HepG2 (cell line): ENCODE data around the gene SLC25A48. TPM values are rescaled to one million over a fixed set of nuclear protein-coding genes. Genes with fewer than 3 reads are reported as not detected.

ENCODE experiments used
- BHLHE40 ChIP-seq: IDR thresholded peaks from 2 replicates; pipeline ENCODE4 v1.6.1; 2011; ENCODE audit warnings: low read length, improper control_type of control experiment
- CBFB ChIP-seq: sonication (generic); formaldehyde crosslinking; IDR thresholded peaks from 2 replicates; pipeline ENCODE4 v1.4.0; 2020; ENCODE audit warnings: missing genetic modification reagents
- CBX5 ChIP-seq: sonication (generic); formaldehyde crosslinking; IDR thresholded peaks from 2 replicates; pipeline ENCODE4 v1.4.0; 2020; ENCODE audit warnings: missing genetic modification reagents, borderline replicate concordance
- CREB1 ChIP-seq, 2 experiments: fragments of 450-650 bp in 1 of 2; IDR thresholded peaks; 2 replicates each; pipeline ENCODE4 v1.6.1; 2016 to 2017; ENCODE audit warnings: control low read depth in 1 of 2, mild to moderate bottlenecking in 1 of 2, missing compliant biosample characterization in 1 of 2, missing genetic modification characterization in 1 of 2
- CREBL2 ChIP-seq: sonication (generic); formaldehyde crosslinking; IDR thresholded peaks from 2 replicates; pipeline ENCODE4 v1.8.1; 2023; ENCODE audit warnings: missing genetic modification reagents, mild to moderate bottlenecking, borderline replicate concordance
- CTCF ChIP-seq: sonication (generic); formaldehyde crosslinking; IDR thresholded peaks from 2 replicates; pipeline ENCODE4 v1.5.0; 2020; ENCODE audit warnings: mild to moderate bottlenecking, missing genetic modification reagents, moderate library complexity
- GPBP1L1 ChIP-seq: sonication (generic); formaldehyde crosslinking; IDR thresholded peaks from 2 replicates; pipeline ENCODE4 v1.5.0; 2020; ENCODE audit warnings: mild to moderate bottlenecking, missing genetic modification reagents
- HOXA9 ChIP-seq: sonication (generic); formaldehyde crosslinking; IDR thresholded peaks from 2 replicates; pipeline ENCODE4 v1.8.1; 2022; ENCODE audit warnings: missing genetic modification reagents, mild to moderate bottlenecking, moderate library complexity, borderline replicate concordance
- JARID2 ChIP-seq: sonication (generic); formaldehyde crosslinking; IDR thresholded peaks from 2 replicates; pipeline ENCODE4 v1.8.1; 2023; ENCODE audit warnings: missing genetic modification reagents, inconsistent platforms; ENCODE audit not compliant: insufficient replicate concordance
- KDM4B ChIP-seq: sonication (generic); formaldehyde crosslinking; IDR thresholded peaks from 2 replicates; pipeline ENCODE4 v1.4.0; 2020; ENCODE audit warnings: missing genetic modification reagents
- MBNL3 ChIP-seq: fragments of 250-450 bp; sonication (Bioruptor Pico); conservative IDR thresholded peaks from 2 replicates; pipeline ENCODE4 v1.8.0; 2022; ENCODE audit warnings: mild to moderate bottlenecking, inconsistent platforms
- NFE2L2 ChIP-seq: fragments of 150-350 bp; IDR thresholded peaks from 2 replicates; pipeline ENCODE4 v1.6.1; 2014; ENCODE audit warnings: low read length
- PAWR ChIP-seq: sonication (generic); formaldehyde crosslinking; IDR thresholded peaks from 2 replicates; pipeline ENCODE4 v1.4.0; 2020; ENCODE audit warnings: missing genetic modification reagents, mild to moderate bottlenecking, borderline replicate concordance
- PLRG1 ChIP-seq: fragments of 450-650 bp; conservative IDR thresholded peaks from 2 replicates; pipeline ENCODE4 v1.6.1; 2016
- PPARG ChIP-seq: conservative IDR thresholded peaks from 2 replicates; pipeline ENCODE4 v1.6.1; 2016; ENCODE audit warnings: missing biosample characterization, missing genetic modification reagents
- PRPF4 ChIP-seq: fragments of 200-400 bp; formaldehyde crosslinking; IDR thresholded peaks from 2 replicates; pipeline ENCODE4 v1.6.1; 2016; ENCODE audit warnings: low read length, low read depth; ENCODE audit not compliant: poor library complexity, severe bottlenecking
- STAG1 ChIP-seq: sonication (generic); formaldehyde crosslinking; IDR thresholded peaks from 2 replicates; pipeline ENCODE4 v1.4.0; 2020; ENCODE audit warnings: missing genetic modification reagents
- TAF1 ChIP-seq: sonication (generic); formaldehyde crosslinking; IDR thresholded peaks from 2 replicates; pipeline ENCODE4 v1.4.0; 2020; ENCODE audit warnings: missing genetic modification reagents
- U2AF1 ChIP-seq: fragments of 200-400 bp; formaldehyde crosslinking; optimal IDR thresholded peaks from 2 replicates; pipeline ENCODE3; 2017; ENCODE audit warnings: mild to moderate bottlenecking, low read depth, low read length
- ZFY ChIP-seq: sonication (generic); formaldehyde crosslinking; IDR thresholded peaks from 2 replicates; pipeline ENCODE4 v1.4.0; 2020; ENCODE audit warnings: missing genetic modification reagents
- ZNF143 ChIP-seq: sonication (generic); formaldehyde crosslinking; IDR thresholded peaks from 2 replicates; pipeline ENCODE4 v1.4.0; 2020; ENCODE audit warnings: missing genetic modification reagents
- ZNF331 ChIP-seq: sonication (generic); formaldehyde crosslinking; IDR thresholded peaks from 2 replicates; pipeline ENCODE4 v1.4.0; 2020; ENCODE audit warnings: missing genetic modification reagents
- ZNF350 ChIP-seq: sonication (generic); formaldehyde crosslinking; IDR thresholded peaks from 2 replicates; pipeline ENCODE4 v1.4.0; 2020; ENCODE audit warnings: mild to moderate bottlenecking, low read depth, missing genetic modification reagents, borderline replicate concordance
- ZNF550 ChIP-seq: sonication (generic); formaldehyde crosslinking; IDR thresholded peaks from 2 replicates; pipeline ENCODE4 v1.4.0; 2020; ENCODE audit warnings: mild to moderate bottlenecking, missing genetic modification reagents, borderline replicate concordance
- ZNF562 ChIP-seq: sonication (generic); formaldehyde crosslinking; IDR thresholded peaks from 2 replicates; pipeline ENCODE4 v1.8.0; 2022; ENCODE audit warnings: missing genetic modification reagents, borderline replicate concordance
- ZNF569 ChIP-seq: sonication (generic); formaldehyde crosslinking; IDR thresholded peaks from 2 replicates; pipeline ENCODE4 v1.5.0; 2020; ENCODE audit warnings: mild to moderate bottlenecking, missing genetic modification reagents, moderate library complexity, borderline replicate concordance
- ZNF674 ChIP-seq: sonication (generic); formaldehyde crosslinking; IDR thresholded peaks from 2 replicates; pipeline ENCODE4 v1.5.0; 2020; ENCODE audit warnings: low read depth, mild to moderate bottlenecking, missing genetic modification reagents
- ZNF737 ChIP-seq: sonication (generic); formaldehyde crosslinking; IDR thresholded peaks from 2 replicates; pipeline ENCODE4 v1.5.0; 2020; ENCODE audit warnings: missing genetic modification reagents, mild to moderate bottlenecking, borderline replicate concordance
- ZNF768 ChIP-seq: sonication (generic); formaldehyde crosslinking; IDR thresholded peaks from 2 replicates; pipeline ENCODE4 v1.4.0; 2020; ENCODE audit warnings: missing genetic modification reagents
- ZNF772 ChIP-seq: sonication (generic); formaldehyde crosslinking; IDR thresholded peaks from 2 replicates; pipeline ENCODE4 v1.5.0; 2020; ENCODE audit warnings: mild to moderate bottlenecking, missing genetic modification reagents
- ZNF775 ChIP-seq: sonication (generic); formaldehyde crosslinking; IDR thresholded peaks from 2 replicates; pipeline ENCODE4 v1.4.0; 2020; ENCODE audit warnings: missing genetic modification reagents, mild to moderate bottlenecking, moderate library complexity, borderline replicate concordance
- ZNF782 ChIP-seq: sonication (generic); formaldehyde crosslinking; IDR thresholded peaks from 2 replicates; pipeline ENCODE4 v1.4.0; 2020; ENCODE audit warnings: missing genetic modification reagents, mild to moderate bottlenecking, borderline replicate concordance
- polyA plus RNA-seq, 8 experiments: library from polyadenylated mRNA; depleted of rRNA in 3 of 8; stranded (reverse) in 7 of 8; unstranded in 1 of 8; fragments of >200 nt; fragmentation: Illumina TruSeq in 4 of 8; extraction: Trizol in 4 of 8; gene quantifications; 2 replicates each; pipeline versions ENCODE4 v1.2.1 to v1.2.3, GENCODE V29; 2011 to 2016; ENCODE audit warnings: low read depth in 4 of 8, missing spikeins in 1 of 8, mixed read lengths in 1 of 8; ENCODE audit not compliant: insufficient read depth in 1 of 8
- total RNA-seq, 5 experiments: library from RNA; depleted of rRNA; stranded (reverse); fragments of >200 nt; fragmentation: Illumina TruSeq; extraction: Trizol; gene quantifications; 2 replicates each; pipeline ENCODE4 v1.2.3, GENCODE V29; 2016; ENCODE audit warnings: low read depth in 1 of 5

Gene SLC25A48
- total and polyA plus RNA-seq, 2 of the 13 experiments (the other 11 are each of a cell fraction or from before 2014, with no cell fraction given): 0.17 to 4.5 TPM

- TF ChIP-seq ZNF674 (CRISPR knock-in tag) (no peak), STAG1 (peak; percentile 99), NFE2L2 (no peak), PRPF4 (no peak), JARID2 (CRISPR knock-in tag) (no peak), ZNF768 (no peak), MBNL3 (CRISPR knock-in tag) (no peak), ZNF550 (CRISPR knock-in tag) (no peak), ZNF331 (CRISPR knock-in tag) (no peak), ZNF143 (CRISPR knock-in tag) (peak; percentile 21; the same call in 1 of the 2 replicates), CREB1 (IDR thresholded peaks at IDR 0.05) (no peak), CREB1 (CRISPR knock-in tag; IDR thresholded peaks at IDR 0.05) (no peak), ZNF569 (CRISPR knock-in tag) (no peak), ZFY (CRISPR knock-in tag) (no peak), ZNF737 (CRISPR knock-in tag) (no peak), ZNF772 (CRISPR knock-in tag) (no peak), KDM4B (no peak), CBX5 (CRISPR knock-in tag) (no peak), CREBL2 (CRISPR knock-in tag) (no peak), ZNF350 (CRISPR knock-in tag) (no peak; the same call in 1 of the 2 replicates), PAWR (no peak), U2AF1 (no peak), ZNF775 (CRISPR knock-in tag) (no peak), TAF1 (no peak), PLRG1 (no peak), HOXA9 (CRISPR knock-in tag) (no peak), PPARG (CRISPR knock-in tag) (0 out of 2 replicates have a peak, but pooled peaks have one; percentile 20), CTCF (CRISPR knock-in tag) (peak; percentile 93), ZNF562 (CRISPR knock-in tag) (no peak), BHLHE40 (0 out of 2 replicates have a peak, but pooled peaks have one; percentile 10), CBFB (CRISPR knock-in tag) (no peak), ZNF782 (no peak), GPBP1L1 (no peak)
These were observed 53.0 kb downstream of the SLC25A48 start (continued) for GRCh38 chr5:135887447-135887864.
